ENCODE measurements around the gene CPE. TPM values are rescaled to one million over a fixed set of nuclear protein-coding genes. Genes with fewer than 3 reads are reported as not detected.

CPE gene
- total RNA-seq, 2 donors from 2014 or later: 395 to 458 TPM

GRCh38 chr4:165439344-165439743 is 60.5 kb downstream of the CPE start:
- H3K9me3 ChIP-seq: no peaks in the 10 kb centered on the region
- TF ChIP-seq CTCF (IDR thresholded peaks at IDR 0.05): no peak
- H3K27me3 ChIP-seq (replicated peaks; ENCODE audit: insufficient read depth): no peaks in the 10 kb centered on the region
- no peak overlapping the region for H3K27ac ChIP-seq
- DNase-seq (ENCODE audit: low spot score): no peak
- H3K4me1 ChIP-seq (ENCODE audit: control insufficient read depth in 1 of 2, low read depth in 2 of 2): peaks cover 11 to 17% of the 10 kb centered on the region in 2 donors
- no peaks in the 10 kb centered on the region for H3K36me3 ChIP-seq
- no peak for ATAC-seq (ENCODE audit: insufficient number of reproducible peaks, low FRiP score, low read depth)
- H3K4me3 ChIP-seq: no peak overlapping the region

GRCh38 chr4:165439981-165440380 is 61.2 kb downstream of the CPE start:
- Histone ChIP-seq H3K36me3 (no peaks in the 10 kb centered on the region), H3K27ac (no peak overlapping the region)
- no peak for ATAC-seq (ENCODE audit: insufficient number of reproducible peaks, low FRiP score, low read depth)

GRCh38 chr4:165440415-165441158 is 61.8 kb downstream of the CPE start:
- Histone ChIP-seq H3K27me3 (replicated peaks; ENCODE audit: insufficient read depth) (no peaks in the 10 kb centered on the region), H3K9me3 (no peaks in the 10 kb centered on the region), H3K4me3 (peak overlapping the region; percentile 45), H3K27ac (no peak overlapping the region), H3K4me1 (ENCODE audit: control insufficient read depth in 1 of 2, low read depth in 2 of 2) (peaks cover 11 to 17% of the 10 kb centered on the region in 2 donors), H3K36me3 (no peaks in the 10 kb centered on the region)
- DNase-seq (ENCODE audit: low spot score): no peak
- ATAC-seq (ENCODE audit: insufficient number of reproducible peaks, low FRiP score, low read depth): peak; percentile 63
- TF ChIP-seq CTCF (IDR thresholded peaks at IDR 0.05): no peak

More at GRCh38 chr4:165439981-165440380, 61.2 kb downstream of the CPE start:
- DNase-seq (ENCODE audit: low spot score): no peak
- Histone ChIP-seq H3K4me1 (ENCODE audit: control insufficient read depth in 1 of 2, low read depth in 2 of 2) (peaks cover 11 to 17% of the 10 kb centered on the region in 2 donors), H3K4me3 (peak overlapping the region; percentile 45), H3K27me3 (replicated peaks; ENCODE audit: insufficient read depth) (no peaks in the 10 kb centered on the region), H3K9me3 (no peaks in the 10 kb centered on the region)
- TF ChIP-seq CTCF (IDR thresholded peaks at IDR 0.05): no peak

GRCh38 chr4:165443276-165443675 is 64.5 kb downstream of the CPE start:
- no peaks in the 10 kb centered on the region for H3K27me3 ChIP-seq (replicated peaks; ENCODE audit: insufficient read depth)
- H3K36me3 ChIP-seq: no peaks in the 10 kb centered on the region
- no peak overlapping the region for H3K4me3 ChIP-seq
- H3K4me1 ChIP-seq (ENCODE audit: control insufficient read depth in 1 of 2, low read depth in 2 of 2): peaks cover 11 to 17% of the 10 kb centered on the region in 2 donors
- H3K9me3 ChIP-seq: no peaks in the 10 kb centered on the region
- ATAC-seq (ENCODE audit: insufficient number of reproducible peaks, low FRiP score, low read depth) (no peak), DNase-seq (ENCODE audit: low spot score) (no peak)
- no peak overlapping the region for H3K27ac ChIP-seq
- no peak for TF ChIP-seq CTCF (IDR thresholded peaks at IDR 0.05)

- H3K27ac ChIP-seq: no peak overlapping the region
- ATAC-seq (ENCODE audit: insufficient number of reproducible peaks, low FRiP score, low read depth) (no peak), DNase-seq (ENCODE audit: low spot score) (no peak)
- no peak overlapping the region for H3K4me3 ChIP-seq
- no peaks in the 10 kb centered on the region for H3K36me3 ChIP-seq
- no peak for TF ChIP-seq CTCF (IDR thresholded peaks at IDR 0.05)
- H3K4me1 ChIP-seq (ENCODE audit: control insufficient read depth in 1 of 2, low read depth in 2 of 2): no peaks in the 10 kb centered on the region
- no peaks in the 10 kb centered on the region for H3K9me3 ChIP-seq
- no peaks in the 10 kb centered on the region for H3K27me3 ChIP-seq (replicated peaks; ENCODE audit: insufficient read depth)
Observed at GRCh38 chr4:165448700-165449099, 69.9 kb downstream of the CPE start.
